Liver (tissue), 3 donors: ENCODE data around the gene AMACR.

Experiments used
- EGR1 ChIP-seq, 2 donors: IDR thresholded peaks; 2 replicates each; pipeline ENCODE4 v1.6.1; 2016 to 2018; ENCODE audit warnings: antibody characterized with exemption in 2 of 2, low read depth in 2 of 2
- FOXA1 ChIP-seq: IDR thresholded peaks from 2 replicates; pipeline ENCODE4 v1.6.1; 2016; ENCODE audit warnings: antibody characterized with exemption
- GABPA ChIP-seq, 2 donors: IDR thresholded peaks in 1 of 2; conservative IDR thresholded peaks in 1 of 2; 2 replicates each; pipeline ENCODE4 v1.6.1; 2016; ENCODE audit warnings: antibody characterized with exemption in 2 of 2, mild to moderate bottlenecking in 1 of 2, moderate library complexity in 1 of 2
- HNF4A ChIP-seq, 2 donors: conservative IDR thresholded peaks; 2 replicates each; pipeline ENCODE4 v1.6.1; 2016; ENCODE audit warnings: antibody characterized with exemption in 2 of 2, mild to moderate bottlenecking in 2 of 2
- RAD21 ChIP-seq, 2 donors: IDR thresholded peaks; 2 replicates each; pipeline ENCODE4 v1.6.1; 2016; ENCODE audit warnings: antibody characterized with exemption in 2 of 2, mild to moderate bottlenecking in 2 of 2
- SP1 ChIP-seq: IDR thresholded peaks from 2 replicates; pipeline ENCODE4 v1.6.1; 2018; ENCODE audit warnings: antibody characterized with exemption, mild to moderate bottlenecking
- TAF1 ChIP-seq: conservative IDR thresholded peaks from 2 replicates; pipeline ENCODE4 v1.6.1; 2016; ENCODE audit warnings: antibody characterized with exemption, mild to moderate bottlenecking
- YY1 ChIP-seq: IDR thresholded peaks from 2 replicates; pipeline ENCODE4 v1.6.1; 2016; ENCODE audit warnings: antibody characterized with exemption, mild to moderate bottlenecking
- ZBTB33 ChIP-seq: IDR thresholded peaks from 2 replicates; pipeline ENCODE4 v1.6.1; 2016; ENCODE audit warnings: antibody characterized with exemption
- TF ChIP-seq, protein P1 (sequence below): fragments of 150-350 bp; IDR thresholded peaks from 2 replicates; pipeline ENCODE4 v1.5.1; 2017; ENCODE audit warnings: improper control_type of control experiment, low read depth, low read length; ENCODE audit not compliant: missing input control
- TF ChIP-seq, protein P2 (sequence below): IDR thresholded peaks from 2 replicates; pipeline ENCODE4 v1.6.1; 2016; ENCODE audit warnings: antibody characterized with exemption
- TF ChIP-seq, protein P3 (sequence below): IDR thresholded peaks from 2 replicates; pipeline ENCODE4 v1.6.1; 2016; ENCODE audit warnings: antibody characterized with exemption, mild to moderate bottlenecking
- donor health status: healthy.
- donor health status: healthy.

DNA sequence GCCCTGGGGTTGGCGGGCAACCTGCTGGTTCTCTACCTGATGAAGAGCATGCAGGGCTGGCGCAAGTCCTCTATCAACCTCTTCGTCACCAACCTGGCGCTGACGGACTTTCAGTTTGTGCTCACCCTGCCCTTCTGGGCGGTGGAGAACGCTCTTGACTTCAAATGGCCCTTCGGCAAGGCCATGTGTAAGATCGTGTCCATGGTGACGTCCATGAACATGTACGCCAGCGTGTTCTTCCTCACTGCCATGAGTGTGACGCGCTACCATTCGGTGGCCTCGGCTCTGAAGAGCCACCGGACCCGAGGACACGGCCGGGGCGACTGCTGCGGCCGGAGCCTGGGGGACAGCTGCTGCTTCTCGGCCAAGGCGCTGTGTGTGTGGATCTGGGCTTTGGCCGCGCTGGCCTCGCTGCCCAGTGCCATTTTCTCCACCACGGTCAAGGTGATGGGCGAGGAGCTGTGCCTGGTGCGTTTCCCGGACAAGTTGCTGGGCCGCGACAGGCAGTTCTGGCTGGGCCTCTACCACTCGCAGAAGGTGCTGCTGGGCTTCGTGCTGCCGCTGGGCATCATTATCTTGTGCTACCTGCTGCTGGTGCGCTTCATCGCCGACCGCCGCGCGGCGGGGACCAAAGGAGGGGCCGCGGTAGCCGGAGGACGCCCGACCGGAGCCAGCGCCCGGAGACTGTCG, 70.7 kb downstream of the AMACR start:
- TF ChIP-seq, protein P1, sequence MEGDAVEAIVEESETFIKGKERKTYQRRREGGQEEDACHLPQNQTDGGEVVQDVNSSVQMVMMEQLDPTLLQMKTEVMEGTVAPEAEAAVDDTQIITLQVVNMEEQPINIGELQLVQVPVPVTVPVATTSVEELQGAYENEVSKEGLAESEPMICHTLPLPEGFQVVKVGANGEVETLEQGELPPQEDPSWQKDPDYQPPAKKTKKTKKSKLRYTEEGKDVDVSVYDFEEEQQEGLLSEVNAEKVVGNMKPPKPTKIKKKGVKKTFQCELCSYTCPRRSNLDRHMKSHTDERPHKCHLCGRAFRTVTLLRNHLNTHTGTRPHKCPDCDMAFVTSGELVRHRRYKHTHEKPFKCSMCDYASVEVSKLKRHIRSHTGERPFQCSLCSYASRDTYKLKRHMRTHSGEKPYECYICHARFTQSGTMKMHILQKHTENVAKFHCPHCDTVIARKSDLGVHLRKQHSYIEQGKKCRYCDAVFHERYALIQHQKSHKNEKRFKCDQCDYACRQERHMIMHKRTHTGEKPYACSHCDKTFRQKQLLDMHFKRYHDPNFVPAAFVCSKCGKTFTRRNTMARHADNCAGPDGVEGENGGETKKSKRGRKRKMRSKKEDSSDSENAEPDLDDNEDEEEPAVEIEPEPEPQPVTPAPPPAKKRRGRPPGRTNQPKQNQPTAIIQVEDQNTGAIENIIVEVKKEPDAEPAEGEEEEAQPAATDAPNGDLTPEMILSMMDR = no peak
- TF ChIP-seq, protein P2, sequence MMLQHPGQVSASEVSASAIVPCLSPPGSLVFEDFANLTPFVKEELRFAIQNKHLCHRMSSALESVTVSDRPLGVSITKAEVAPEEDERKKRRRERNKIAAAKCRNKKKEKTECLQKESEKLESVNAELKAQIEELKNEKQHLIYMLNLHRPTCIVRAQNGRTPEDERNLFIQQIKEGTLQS = no peak
- TF ChIP-seq RAD21 (IDR thresholded peaks at IDR 0.05) (no peak), HNF4A (conservative IDR thresholded peaks at IDR 0.05) (no peak), EGR1 (IDR thresholded peaks at IDR 0.05; ENCODE audit: low read depth in 2 of 2) (no peak), TAF1 (no peak), ZBTB33 (no peak), GABPA (IDR thresholded peaks at IDR 0.05 in 1 of 2, conservative IDR thresholded peaks at IDR 0.05 in 1 of 2) (no peak), YY1 (no peak), FOXA1 (no peak), SP1 (no peak)
- TF ChIP-seq, protein P3, sequence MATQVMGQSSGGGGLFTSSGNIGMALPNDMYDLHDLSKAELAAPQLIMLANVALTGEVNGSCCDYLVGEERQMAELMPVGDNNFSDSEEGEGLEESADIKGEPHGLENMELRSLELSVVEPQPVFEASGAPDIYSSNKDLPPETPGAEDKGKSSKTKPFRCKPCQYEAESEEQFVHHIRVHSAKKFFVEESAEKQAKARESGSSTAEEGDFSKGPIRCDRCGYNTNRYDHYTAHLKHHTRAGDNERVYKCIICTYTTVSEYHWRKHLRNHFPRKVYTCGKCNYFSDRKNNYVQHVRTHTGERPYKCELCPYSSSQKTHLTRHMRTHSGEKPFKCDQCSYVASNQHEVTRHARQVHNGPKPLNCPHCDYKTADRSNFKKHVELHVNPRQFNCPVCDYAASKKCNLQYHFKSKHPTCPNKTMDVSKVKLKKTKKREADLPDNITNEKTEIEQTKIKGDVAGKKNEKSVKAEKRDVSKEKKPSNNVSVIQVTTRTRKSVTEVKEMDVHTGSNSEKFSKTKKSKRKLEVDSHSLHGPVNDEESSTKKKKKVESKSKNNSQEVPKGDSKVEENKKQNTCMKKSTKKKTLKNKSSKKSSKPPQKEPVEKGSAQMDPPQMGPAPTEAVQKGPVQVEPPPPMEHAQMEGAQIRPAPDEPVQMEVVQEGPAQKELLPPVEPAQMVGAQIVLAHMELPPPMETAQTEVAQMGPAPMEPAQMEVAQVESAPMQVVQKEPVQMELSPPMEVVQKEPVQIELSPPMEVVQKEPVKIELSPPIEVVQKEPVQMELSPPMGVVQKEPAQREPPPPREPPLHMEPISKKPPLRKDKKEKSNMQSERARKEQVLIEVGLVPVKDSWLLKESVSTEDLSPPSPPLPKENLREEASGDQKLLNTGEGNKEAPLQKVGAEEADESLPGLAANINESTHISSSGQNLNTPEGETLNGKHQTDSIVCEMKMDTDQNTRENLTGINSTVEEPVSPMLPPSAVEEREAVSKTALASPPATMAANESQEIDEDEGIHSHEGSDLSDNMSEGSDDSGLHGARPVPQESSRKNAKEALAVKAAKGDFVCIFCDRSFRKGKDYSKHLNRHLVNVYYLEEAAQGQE = no peak
